ENCODE results near the gene CASD1.

CASD1 gene

GRCh38 chr7:94547126-94547525, 37.5 kb downstream of the CASD1 start:
- TF ChIP-seq GATA3 (IDR thresholded peaks at IDR 0.05; ENCODE audit: low read depth, low read length), result no peak

GRCh38 chr7:94556028-94556427, 46.4 kb downstream of the CASD1 start:
- TF ChIP-seq GATA3 (IDR thresholded peaks at IDR 0.05; ENCODE audit: low read depth, low read length) (no peak), GATA2 (IDR thresholded peaks at IDR 0.05; ENCODE audit: low read depth, low read length) (no peak)

- TF ChIP-seq GATA2 (IDR thresholded peaks at IDR 0.05; ENCODE audit: low read depth, low read length), result no peak
- TF ChIP-seq GATA3 (IDR thresholded peaks at IDR 0.05; ENCODE audit: low read depth, low read length), result no peak
Observed at GRCh38 chr7:94557215-94557614, 47.6 kb downstream of the CASD1 start.

- no peak for TF ChIP-seq GATA2 (IDR thresholded peaks at IDR 0.05; ENCODE audit: low read depth, low read length)
- no peak for TF ChIP-seq GATA3 (IDR thresholded peaks at IDR 0.05; ENCODE audit: low read depth, low read length)
Observed at GRCh38 chr7:94559972-94560371, 50.4 kb downstream of the CASD1 start.

- TF ChIP-seq GATA3 (IDR thresholded peaks at IDR 0.05; ENCODE audit: low read depth, low read length) (no peak), GATA2 (IDR thresholded peaks at IDR 0.05; ENCODE audit: low read depth, low read length) (no peak)
Observed at GRCh38 chr7:94561841-94562514, 52.4 kb downstream of the CASD1 start.

GRCh38 chr7:94562525-94562924, 52.9 kb downstream of the CASD1 start:
- TF ChIP-seq GATA3 (IDR thresholded peaks at IDR 0.05; ENCODE audit: low read depth, low read length) (no peak), GATA2 (IDR thresholded peaks at IDR 0.05; ENCODE audit: low read depth, low read length) (no peak)

- TF ChIP-seq GATA3 (IDR thresholded peaks at IDR 0.05; ENCODE audit: low read depth, low read length) (no peak), GATA2 (IDR thresholded peaks at IDR 0.05; ENCODE audit: low read depth, low read length) (no peak)
Observed at GRCh38 chr7:94565247-94565894, 55.8 kb downstream of the CASD1 start.

GRCh38 chr7:94567396-94567795, 57.8 kb downstream of the CASD1 start:
- TF ChIP-seq GATA2 (IDR thresholded peaks at IDR 0.05; ENCODE audit: low read depth, low read length) (no peak), GATA3 (IDR thresholded peaks at IDR 0.05; ENCODE audit: low read depth, low read length) (no peak)

GRCh38 chr7:94571816-94572215, 62.2 kb downstream of the CASD1 start:
- no peak for TF ChIP-seq GATA3 (IDR thresholded peaks at IDR 0.05; ENCODE audit: low read depth, low read length)
- no peak for TF ChIP-seq GATA2 (IDR thresholded peaks at IDR 0.05; ENCODE audit: low read depth, low read length)

- no peak for TF ChIP-seq GATA3 (IDR thresholded peaks at IDR 0.05; ENCODE audit: low read depth, low read length)
Observed at GRCh38 chr7:94575646-94576045, 66.0 kb downstream of the CASD1 start.

- no peak for TF ChIP-seq GATA2 (IDR thresholded peaks at IDR 0.05; ENCODE audit: low read depth, low read length)
- no peak for TF ChIP-seq GATA3 (IDR thresholded peaks at IDR 0.05; ENCODE audit: low read depth, low read length)
Observed at GRCh38 chr7:94576316-94576715, 66.7 kb downstream of the CASD1 start.

GRCh38 chr7:94577357-94577756, 67.7 kb downstream of the CASD1 start:
- TF ChIP-seq GATA2 (IDR thresholded peaks at IDR 0.05; ENCODE audit: low read depth, low read length) (no peak), GATA3 (IDR thresholded peaks at IDR 0.05; ENCODE audit: low read depth, low read length) (no peak)

GRCh38 chr7:94578614-94579013, 69.0 kb downstream of the CASD1 start:
- TF ChIP-seq GATA2 (IDR thresholded peaks at IDR 0.05; ENCODE audit: low read depth, low read length), result no peak
- no peak for TF ChIP-seq GATA3 (IDR thresholded peaks at IDR 0.05; ENCODE audit: low read depth, low read length)

GRCh38 chr7:94579470-94579869, 69.9 kb downstream of the CASD1 start:
- TF ChIP-seq GATA2 (IDR thresholded peaks at IDR 0.05; ENCODE audit: low read depth, low read length), result no peak
- no peak for TF ChIP-seq GATA3 (IDR thresholded peaks at IDR 0.05; ENCODE audit: low read depth, low read length)

GRCh38 chr7:94580601-94581000, 71.0 kb downstream of the CASD1 start:
- no peak for TF ChIP-seq GATA3 (IDR thresholded peaks at IDR 0.05; ENCODE audit: low read depth, low read length)
- no peak for TF ChIP-seq GATA2 (IDR thresholded peaks at IDR 0.05; ENCODE audit: low read depth, low read length)

Measured in SH-SY5Y (cell line).